ENCODE results near the gene EME2. TPM values are rescaled to one million over a fixed set of nuclear protein-coding genes. Genes with fewer than 3 reads are reported as not detected.
A peak's percentile ranks its signal among the peaks of the same experiment; 100 is the strongest.

Gene EME2
- total RNA-seq, 1 experiment from 2014 or later, result 63.6 TPM

- H4K8ac ChIP-seq (replicated peaks; ENCODE audit: insufficient read length, low read depth, low read length), result peak overlapping the region; percentile 2
- peak overlapping the region in 1 of 3 experiments; percentile 61; a peak in 3 of 7 replicates for H3K27ac Mint-ChIP-seq
These were observed 44.7 kb upstream of the EME2 start for GRCh38 chr16:1727651-1728624.

More at GRCh38 chr16:1727651-1728624, 44.7 kb upstream of the EME2 start:
- Histone ChIP-seq H4K5ac (ENCODE audit: insufficient read length, low read depth, low read length) (no peak overlapping the region), H3K56ac (ENCODE audit: insufficient read length, low read depth, low read length) (no peak overlapping the region), H2AK5ac (ENCODE audit: insufficient read length, low read length) (no peak overlapping the region), H3K4ac (ENCODE audit: low read depth, low read length) (no peak overlapping the region), H4K20me1 (ENCODE audit: control insufficient read depth, insufficient read depth, insufficient read length) (no peaks in the 10 kb centered on the region), H3K79me2 (ENCODE audit: insufficient read depth, low read length) (no peaks in the 10 kb centered on the region), H2BK120ac (ENCODE audit: low read depth, low read length, poor library complexity, severe bottlenecking) (no peak overlapping the region), H2BK12ac (ENCODE audit: insufficient read length, low read depth, low read length) (no peak overlapping the region), H3K9me3 (ENCODE audit: control insufficient read depth, low read depth, low read length) (no peaks in the 10 kb centered on the region), H3K27me3 (ENCODE audit: insufficient read depth, low read length) (no peaks in the 10 kb centered on the region), H2BK20ac (ENCODE audit: low read depth, low read length, poor library complexity, severe bottlenecking) (no peak overlapping the region), H3K4me2 (ENCODE audit: insufficient read depth, insufficient read length, low read length) (no peak overlapping the region), H3K9ac (ENCODE audit: extremely low read depth, insufficient read length, low read length) (no peak overlapping the region), H3K23ac (ENCODE audit: insufficient read length, low read depth, low read length) (no peak overlapping the region), H3K4me1 (ENCODE audit: insufficient read depth, low read length) (no peaks in the 10 kb centered on the region), H3K14ac (ENCODE audit: insufficient read depth, low read length) (no peak overlapping the region; the same call in 1 of the 2 replicates), H2BK15ac (ENCODE audit: low read depth, low read length) (no peak overlapping the region), H3K23me2 (ENCODE audit: insufficient read length, low read depth, low read length, poor library complexity, severe bottlenecking) (no peaks in the 10 kb centered on the region), H2AFZ (ENCODE audit: low read length) (no peak overlapping the region), H3T11ph (ENCODE audit: low read length) (no peak overlapping the region), H3K79me1 (ENCODE audit: insufficient read depth, low read depth, low read length, poor library complexity, severe bottlenecking) (no peaks in the 10 kb centered on the region), H3K27ac (ENCODE audit: insufficient read length, low read depth, low read length) (no peak overlapping the region), H3K18ac (ENCODE audit: insufficient read length, low read depth, low read length) (no peak overlapping the region), H4K91ac (ENCODE audit: insufficient read length, low read depth, low read length) (no peak overlapping the region), H2BK5ac (ENCODE audit: insufficient read length, low read length) (no peak overlapping the region)
- Mint-ChIP-seq H3K27me3 (ENCODE audit: low read depth) (no peaks in the 10 kb centered on the region), H3K4me3 (no peak overlapping the region), H3K9me3 (no peaks in the 10 kb centered on the region), H3K4me1 (peaks cover 0 to 4% of the 10 kb centered on the region in 2 experiments; a peak in 2 of 4 replicates), H3K36me3 (ENCODE audit: insufficient read depth in 1 of 3, low read depth in 3 of 3) (peaks cover 2 to 22% (median 20%) of the 10 kb centered on the region in 3 experiments; a peak in 6 of 7 replicates)
- WGBS (ENCODE audit: extremely low coverage, insufficient read length, low lambda C conversion rate), result no CpG with 5 or more reads among the region's 37 CpGs
- TF ChIP-seq, protein P1, sequence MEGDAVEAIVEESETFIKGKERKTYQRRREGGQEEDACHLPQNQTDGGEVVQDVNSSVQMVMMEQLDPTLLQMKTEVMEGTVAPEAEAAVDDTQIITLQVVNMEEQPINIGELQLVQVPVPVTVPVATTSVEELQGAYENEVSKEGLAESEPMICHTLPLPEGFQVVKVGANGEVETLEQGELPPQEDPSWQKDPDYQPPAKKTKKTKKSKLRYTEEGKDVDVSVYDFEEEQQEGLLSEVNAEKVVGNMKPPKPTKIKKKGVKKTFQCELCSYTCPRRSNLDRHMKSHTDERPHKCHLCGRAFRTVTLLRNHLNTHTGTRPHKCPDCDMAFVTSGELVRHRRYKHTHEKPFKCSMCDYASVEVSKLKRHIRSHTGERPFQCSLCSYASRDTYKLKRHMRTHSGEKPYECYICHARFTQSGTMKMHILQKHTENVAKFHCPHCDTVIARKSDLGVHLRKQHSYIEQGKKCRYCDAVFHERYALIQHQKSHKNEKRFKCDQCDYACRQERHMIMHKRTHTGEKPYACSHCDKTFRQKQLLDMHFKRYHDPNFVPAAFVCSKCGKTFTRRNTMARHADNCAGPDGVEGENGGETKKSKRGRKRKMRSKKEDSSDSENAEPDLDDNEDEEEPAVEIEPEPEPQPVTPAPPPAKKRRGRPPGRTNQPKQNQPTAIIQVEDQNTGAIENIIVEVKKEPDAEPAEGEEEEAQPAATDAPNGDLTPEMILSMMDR (conservative IDR thresholded peaks at IDR 0.05), result no peak
- no peak for DNase-seq

All from H9 (cell line).